Measurements from ENCODE around the gene DNAI2. TPM values are rescaled to one million over a fixed set of nuclear protein-coding genes. Genes with fewer than 3 reads are reported as not detected.

The DNAI2 gene
- total RNA-seq, 1 experiment from 2014 or later = 0.26 TPM

DNA sequence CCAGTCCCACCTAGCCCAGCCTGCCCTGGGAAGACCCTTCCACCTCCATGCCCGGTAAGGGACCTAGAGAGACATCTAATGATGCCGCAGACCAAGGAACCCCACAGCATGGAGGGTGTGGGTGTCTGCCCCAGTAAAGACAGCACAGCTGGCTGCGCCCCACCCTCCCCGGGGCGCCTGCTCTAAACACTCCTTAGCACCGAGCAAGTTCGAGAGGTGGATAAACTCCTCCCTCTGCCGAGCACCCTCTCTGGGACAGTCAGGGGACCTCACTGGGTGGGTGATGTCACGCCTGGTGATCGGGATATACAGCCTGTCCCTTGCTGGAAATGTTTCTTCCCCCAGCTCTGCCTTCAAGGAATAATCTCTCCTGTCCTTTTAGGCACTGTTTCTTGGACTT, 16.7 kb upstream of the DNAI2 start (continued):
- TF ChIP-seq NFYB (CRISPR knock-in tag; conservative IDR thresholded peaks at IDR 0.05; ENCODE audit: low read depth) (no peak), NFATC4 (CRISPR knock-in tag; IDR thresholded peaks at IDR 0.05) (no peak)
- TF ChIP-seq, protein P1, sequence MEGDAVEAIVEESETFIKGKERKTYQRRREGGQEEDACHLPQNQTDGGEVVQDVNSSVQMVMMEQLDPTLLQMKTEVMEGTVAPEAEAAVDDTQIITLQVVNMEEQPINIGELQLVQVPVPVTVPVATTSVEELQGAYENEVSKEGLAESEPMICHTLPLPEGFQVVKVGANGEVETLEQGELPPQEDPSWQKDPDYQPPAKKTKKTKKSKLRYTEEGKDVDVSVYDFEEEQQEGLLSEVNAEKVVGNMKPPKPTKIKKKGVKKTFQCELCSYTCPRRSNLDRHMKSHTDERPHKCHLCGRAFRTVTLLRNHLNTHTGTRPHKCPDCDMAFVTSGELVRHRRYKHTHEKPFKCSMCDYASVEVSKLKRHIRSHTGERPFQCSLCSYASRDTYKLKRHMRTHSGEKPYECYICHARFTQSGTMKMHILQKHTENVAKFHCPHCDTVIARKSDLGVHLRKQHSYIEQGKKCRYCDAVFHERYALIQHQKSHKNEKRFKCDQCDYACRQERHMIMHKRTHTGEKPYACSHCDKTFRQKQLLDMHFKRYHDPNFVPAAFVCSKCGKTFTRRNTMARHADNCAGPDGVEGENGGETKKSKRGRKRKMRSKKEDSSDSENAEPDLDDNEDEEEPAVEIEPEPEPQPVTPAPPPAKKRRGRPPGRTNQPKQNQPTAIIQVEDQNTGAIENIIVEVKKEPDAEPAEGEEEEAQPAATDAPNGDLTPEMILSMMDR (IDR thresholded peaks at IDR 0.05) = no peak
- TF ChIP-seq, protein P2, sequence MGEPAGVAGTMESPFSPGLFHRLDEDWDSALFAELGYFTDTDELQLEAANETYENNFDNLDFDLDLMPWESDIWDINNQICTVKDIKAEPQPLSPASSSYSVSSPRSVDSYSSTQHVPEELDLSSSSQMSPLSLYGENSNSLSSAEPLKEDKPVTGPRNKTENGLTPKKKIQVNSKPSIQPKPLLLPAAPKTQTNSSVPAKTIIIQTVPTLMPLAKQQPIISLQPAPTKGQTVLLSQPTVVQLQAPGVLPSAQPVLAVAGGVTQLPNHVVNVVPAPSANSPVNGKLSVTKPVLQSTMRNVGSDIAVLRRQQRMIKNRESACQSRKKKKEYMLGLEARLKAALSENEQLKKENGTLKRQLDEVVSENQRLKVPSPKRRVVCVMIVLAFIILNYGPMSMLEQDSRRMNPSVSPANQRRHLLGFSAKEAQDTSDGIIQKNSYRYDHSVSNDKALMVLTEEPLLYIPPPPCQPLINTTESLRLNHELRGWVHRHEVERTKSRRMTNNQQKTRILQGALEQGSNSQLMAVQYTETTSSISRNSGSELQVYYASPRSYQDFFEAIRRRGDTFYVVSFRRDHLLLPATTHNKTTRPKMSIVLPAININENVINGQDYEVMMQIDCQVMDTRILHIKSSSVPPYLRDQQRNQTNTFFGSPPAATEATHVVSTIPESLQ (CRISPR knock-in tag; IDR thresholded peaks at IDR 0.05) = no peak

DNA sequence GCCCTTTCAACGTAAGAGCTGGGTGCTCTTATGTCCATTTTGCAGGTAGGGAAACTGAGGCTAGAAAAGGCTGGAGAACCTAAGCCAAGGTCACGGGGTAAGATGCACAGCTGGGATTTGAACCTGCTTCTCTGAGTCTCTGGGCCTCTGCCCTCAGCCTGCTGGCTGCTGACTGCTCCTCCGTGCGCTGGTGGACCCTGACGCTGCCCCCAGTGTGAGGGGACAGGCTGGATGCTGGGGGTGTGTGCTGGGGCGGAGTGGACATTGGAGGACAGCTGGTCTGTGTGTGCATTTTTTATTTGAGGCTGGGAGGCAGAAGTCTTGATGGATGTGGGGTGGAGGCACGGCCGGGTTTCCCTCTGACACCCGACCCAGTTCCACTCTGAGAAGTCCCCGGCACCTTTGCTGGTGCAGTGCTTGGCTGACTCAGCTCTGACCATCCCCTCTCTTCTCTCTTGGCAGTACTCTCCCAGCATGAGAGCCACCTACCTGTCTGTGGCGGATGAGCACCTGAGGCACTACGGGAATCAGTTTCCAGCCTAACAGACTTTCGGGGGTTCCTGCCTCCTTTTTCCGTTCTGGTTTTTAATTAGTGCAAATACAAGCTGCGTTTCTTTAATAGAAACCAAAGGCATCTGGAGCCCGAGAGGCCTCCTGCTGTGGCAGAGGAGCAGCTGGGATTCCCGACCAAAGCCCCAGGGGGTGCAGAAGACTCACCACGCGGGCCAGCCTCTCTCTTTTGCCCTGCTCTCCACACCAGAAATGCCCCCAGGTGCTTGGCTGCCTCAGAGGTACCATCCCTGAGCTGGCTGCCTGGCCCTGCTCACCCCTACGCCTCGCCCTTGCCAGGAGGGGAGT, 14.1 kb upstream of the DNAI2 start:
- Mint-ChIP-seq H3K27ac (peak overlapping the region; percentile 60; the same call in 1 of the 2 replicates), H3K27me3 (ENCODE audit: low read depth) (no peaks in the 10 kb centered on the region; the same call in 1 of the 2 replicates), H3K4me3 (peak overlapping the region; percentile 31; the same call in 1 of the 2 replicates), H3K36me3 (no peaks in the 10 kb centered on the region), H3K4me1 (peaks cover 18% of the 10 kb centered on the region), H3K9me3 (no peaks in the 10 kb centered on the region)
- ChIA-PET CTCF (interaction anchor here (0.8 to 3.9 kb wide), 17 partner anchors 10 to 170 kb away, joined by 3 to 21 read pairs (median 6); partner anchors contain the start of genes DNAI2 and TTYH2), POLR2A (no interaction called here)
- peak; percentile 65 for ATAC-seq
- DNase-seq (ENCODE audit: low spot score) = peak; percentile 22
- TF ChIP-seq, protein P3, sequence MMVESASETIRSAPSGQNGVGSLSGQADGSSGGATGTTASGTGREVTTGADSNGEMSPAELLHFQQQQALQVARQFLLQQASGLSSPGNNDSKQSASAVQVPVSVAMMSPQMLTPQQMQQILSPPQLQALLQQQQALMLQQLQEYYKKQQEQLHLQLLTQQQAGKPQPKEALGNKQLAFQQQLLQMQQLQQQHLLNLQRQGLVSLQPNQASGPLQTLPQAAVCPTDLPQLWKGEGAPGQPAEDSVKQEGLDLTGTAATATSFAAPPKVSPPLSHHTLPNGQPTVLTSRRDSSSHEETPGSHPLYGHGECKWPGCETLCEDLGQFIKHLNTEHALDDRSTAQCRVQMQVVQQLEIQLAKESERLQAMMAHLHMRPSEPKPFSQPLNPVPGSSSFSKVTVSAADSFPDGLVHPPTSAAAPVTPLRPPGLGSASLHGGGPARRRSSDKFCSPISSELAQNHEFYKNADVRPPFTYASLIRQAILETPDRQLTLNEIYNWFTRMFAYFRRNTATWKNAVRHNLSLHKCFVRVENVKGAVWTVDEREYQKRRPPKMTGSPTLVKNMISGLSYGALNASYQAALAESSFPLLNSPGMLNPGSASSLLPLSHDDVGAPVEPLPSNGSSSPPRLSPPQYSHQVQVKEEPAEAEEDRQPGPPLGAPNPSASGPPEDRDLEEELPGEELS (CRISPR knock-in tag; IDR thresholded peaks at IDR 0.05) = no peak
- peak; percentile 73 for TF ChIP-seq ZNF423 (CRISPR knock-in tag; IDR thresholded peaks at IDR 0.05)

DNA sequence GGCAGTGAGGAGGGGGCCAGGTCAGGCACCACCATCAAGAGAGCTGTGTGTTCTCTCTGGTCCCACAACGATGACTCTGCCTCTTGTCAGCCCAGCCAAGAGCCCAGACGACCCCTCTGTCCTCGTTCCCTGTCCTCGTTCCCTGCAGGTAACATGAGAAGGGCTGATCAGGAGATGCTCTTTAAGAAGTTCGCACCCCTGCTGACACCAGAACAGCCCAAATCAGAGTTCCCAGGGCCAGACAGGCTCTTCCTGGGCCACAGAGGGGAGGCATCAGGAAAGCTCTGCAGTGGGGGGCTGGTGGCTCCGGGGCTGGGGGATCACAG, 13.5 kb upstream of the DNAI2 start:
- no peaks in the 10 kb centered on the region for H3K9me3 Mint-ChIP-seq
- DNase-seq (ENCODE audit: low spot score) = peak; percentile 35
- H3K4me3 Mint-ChIP-seq = peak overlapping the region; percentile 31; the same call in 1 of the 2 replicates
- H3K36me3 Mint-ChIP-seq = no peaks in the 10 kb centered on the region
- H3K27ac Mint-ChIP-seq = peak overlapping the region; percentile 60; the same call in 1 of the 2 replicates
- peaks cover 18% of the 10 kb centered on the region for H3K4me1 Mint-ChIP-seq
- POLR2A ChIA-PET = no interaction called here
- CTCF ChIA-PET = interaction anchor here (0.8 to 3.9 kb wide), 16 partner anchors 11 to 171 kb away, joined by 3 to 21 read pairs (median 6); partner anchors contain the start of genes DNAI2 and TTYH2
- peak; percentile 86 for ATAC-seq
- no peaks in the 10 kb centered on the region; the same call in 1 of the 2 replicates for H3K27me3 Mint-ChIP-seq (ENCODE audit: low read depth)
- TF ChIP-seq ZNF423 (CRISPR knock-in tag; IDR thresholded peaks at IDR 0.05) = no peak
- no peak for TF ChIP-seq ZNF138 (CRISPR knock-in tag; conservative IDR thresholded peaks at IDR 0.05)
- TF ChIP-seq ZNF121 (CRISPR knock-in tag; IDR thresholded peaks at IDR 0.05) = no peak
- no peak for TF ChIP-seq ZBTB21 (CRISPR knock-in tag; IDR thresholded peaks at IDR 0.05; ENCODE audit: borderline replicate concordance)
- peak; percentile 29; the same call in 1 of the 2 replicates for TF ChIP-seq TP53 (CRISPR knock-in tag; IDR thresholded peaks at IDR 0.05)
- TF ChIP-seq, protein P4, sequence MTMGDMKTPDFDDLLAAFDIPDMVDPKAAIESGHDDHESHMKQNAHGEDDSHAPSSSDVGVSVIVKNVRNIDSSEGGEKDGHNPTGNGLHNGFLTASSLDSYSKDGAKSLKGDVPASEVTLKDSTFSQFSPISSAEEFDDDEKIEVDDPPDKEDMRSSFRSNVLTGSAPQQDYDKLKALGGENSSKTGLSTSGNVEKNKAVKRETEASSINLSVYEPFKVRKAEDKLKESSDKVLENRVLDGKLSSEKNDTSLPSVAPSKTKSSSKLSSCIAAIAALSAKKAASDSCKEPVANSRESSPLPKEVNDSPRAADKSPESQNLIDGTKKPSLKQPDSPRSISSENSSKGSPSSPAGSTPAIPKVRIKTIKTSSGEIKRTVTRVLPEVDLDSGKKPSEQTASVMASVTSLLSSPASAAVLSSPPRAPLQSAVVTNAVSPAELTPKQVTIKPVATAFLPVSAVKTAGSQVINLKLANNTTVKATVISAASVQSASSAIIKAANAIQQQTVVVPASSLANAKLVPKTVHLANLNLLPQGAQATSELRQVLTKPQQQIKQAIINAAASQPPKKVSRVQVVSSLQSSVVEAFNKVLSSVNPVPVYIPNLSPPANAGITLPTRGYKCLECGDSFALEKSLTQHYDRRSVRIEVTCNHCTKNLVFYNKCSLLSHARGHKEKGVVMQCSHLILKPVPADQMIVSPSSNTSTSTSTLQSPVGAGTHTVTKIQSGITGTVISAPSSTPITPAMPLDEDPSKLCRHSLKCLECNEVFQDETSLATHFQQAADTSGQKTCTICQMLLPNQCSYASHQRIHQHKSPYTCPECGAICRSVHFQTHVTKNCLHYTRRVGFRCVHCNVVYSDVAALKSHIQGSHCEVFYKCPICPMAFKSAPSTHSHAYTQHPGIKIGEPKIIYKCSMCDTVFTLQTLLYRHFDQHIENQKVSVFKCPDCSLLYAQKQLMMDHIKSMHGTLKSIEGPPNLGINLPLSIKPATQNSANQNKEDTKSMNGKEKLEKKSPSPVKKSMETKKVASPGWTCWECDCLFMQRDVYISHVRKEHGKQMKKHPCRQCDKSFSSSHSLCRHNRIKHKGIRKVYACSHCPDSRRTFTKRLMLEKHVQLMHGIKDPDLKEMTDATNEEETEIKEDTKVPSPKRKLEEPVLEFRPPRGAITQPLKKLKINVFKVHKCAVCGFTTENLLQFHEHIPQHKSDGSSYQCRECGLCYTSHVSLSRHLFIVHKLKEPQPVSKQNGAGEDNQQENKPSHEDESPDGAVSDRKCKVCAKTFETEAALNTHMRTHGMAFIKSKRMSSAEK (CRISPR knock-in tag; IDR thresholded peaks at IDR 0.05; ENCODE audit: borderline replicate concordance) = no peak
- TF ChIP-seq, protein P5, sequence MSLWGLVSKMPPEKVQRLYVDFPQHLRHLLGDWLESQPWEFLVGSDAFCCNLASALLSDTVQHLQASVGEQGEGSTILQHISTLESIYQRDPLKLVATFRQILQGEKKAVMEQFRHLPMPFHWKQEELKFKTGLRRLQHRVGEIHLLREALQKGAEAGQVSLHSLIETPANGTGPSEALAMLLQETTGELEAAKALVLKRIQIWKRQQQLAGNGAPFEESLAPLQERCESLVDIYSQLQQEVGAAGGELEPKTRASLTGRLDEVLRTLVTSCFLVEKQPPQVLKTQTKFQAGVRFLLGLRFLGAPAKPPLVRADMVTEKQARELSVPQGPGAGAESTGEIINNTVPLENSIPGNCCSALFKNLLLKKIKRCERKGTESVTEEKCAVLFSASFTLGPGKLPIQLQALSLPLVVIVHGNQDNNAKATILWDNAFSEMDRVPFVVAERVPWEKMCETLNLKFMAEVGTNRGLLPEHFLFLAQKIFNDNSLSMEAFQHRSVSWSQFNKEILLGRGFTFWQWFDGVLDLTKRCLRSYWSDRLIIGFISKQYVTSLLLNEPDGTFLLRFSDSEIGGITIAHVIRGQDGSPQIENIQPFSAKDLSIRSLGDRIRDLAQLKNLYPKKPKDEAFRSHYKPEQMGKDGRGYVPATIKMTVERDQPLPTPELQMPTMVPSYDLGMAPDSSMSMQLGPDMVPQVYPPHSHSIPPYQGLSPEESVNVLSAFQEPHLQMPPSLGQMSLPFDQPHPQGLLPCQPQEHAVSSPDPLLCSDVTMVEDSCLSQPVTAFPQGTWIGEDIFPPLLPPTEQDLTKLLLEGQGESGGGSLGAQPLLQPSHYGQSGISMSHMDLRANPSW (CRISPR knock-in tag; conservative IDR thresholded peaks at IDR 0.05; ENCODE audit: low read depth) = no peak
- TF ChIP-seq FOXK1 (CRISPR knock-in tag; IDR thresholded peaks at IDR 0.05) = 0 out of 2 replicates have a peak, but pooled peaks have one; percentile 13
- 0 out of 2 replicates have a peak, but pooled peaks have one; percentile 26 for TF ChIP-seq CBFB (CRISPR knock-in tag; IDR thresholded peaks at IDR 0.05; ENCODE audit: low read depth)
- TF ChIP-seq, protein P6, sequence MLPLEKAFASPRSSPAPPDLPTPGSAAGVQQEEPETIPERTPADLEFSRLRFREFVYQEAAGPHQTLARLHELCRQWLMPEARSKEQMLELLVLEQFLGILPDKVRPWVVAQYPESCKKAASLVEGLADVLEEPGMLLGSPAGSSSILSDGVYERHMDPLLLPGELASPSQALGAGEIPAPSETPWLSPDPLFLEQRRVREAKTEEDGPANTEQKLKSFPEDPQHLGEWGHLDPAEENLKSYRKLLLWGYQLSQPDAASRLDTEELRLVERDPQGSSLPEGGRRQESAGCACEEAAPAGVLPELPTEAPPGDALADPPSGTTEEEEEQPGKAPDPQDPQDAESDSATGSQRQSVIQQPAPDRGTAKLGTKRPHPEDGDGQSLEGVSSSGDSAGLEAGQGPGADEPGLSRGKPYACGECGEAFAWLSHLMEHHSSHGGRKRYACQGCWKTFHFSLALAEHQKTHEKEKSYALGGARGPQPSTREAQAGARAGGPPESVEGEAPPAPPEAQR (CRISPR knock-in tag; IDR thresholded peaks at IDR 0.05) = no peak
- TF ChIP-seq FOXJ3 (CRISPR knock-in tag; IDR thresholded peaks at IDR 0.05; ENCODE audit: borderline replicate concordance) = no peak

Measured in WTC11 (cell line).